ENCODE results near the gene ANKRD11. TPM values are rescaled to one million over a fixed set of nuclear protein-coding genes. Genes with fewer than 3 reads are reported as not detected.
A peak's percentile ranks its signal among the peaks of the same experiment; 100 is the strongest.
"Not testable (repeated sequence)": the region's sequence is repeated elsewhere in the genome, so short reads cannot be mapped to it uniquely, and the experiment has no call there.

The ANKRD11 gene
- total RNA-seq, 2 donors from 2014 or later = 197 to 320 TPM

GRCh38 chr16:89338863-89339262, 151.5 kb downstream of the ANKRD11 start:
- Mint-ChIP-seq H3K4me3 (no peak overlapping the region), H3K27me3 (no peaks in the 10 kb centered on the region), H3K27ac (peak overlapping the region in 1 of 2 donors; percentile 37), H3K4me1 (ENCODE audit: low read depth in 2 of 2) (peaks cover 42 to 59% of the 10 kb centered on the region in 2 donors), H3K36me3 (no peaks in the 10 kb centered on the region), H3K9me3 (no peaks in the 10 kb centered on the region)
- no peak for DNase-seq (ENCODE audit: low spot score)
- ATAC-seq = no peak

GRCh38 chr16:89337965-89338364, 152.4 kb downstream of the ANKRD11 start:
- H3K9me3 Mint-ChIP-seq = no peaks in the 10 kb centered on the region
- ATAC-seq (no peak), DNase-seq (ENCODE audit: low spot score) (no peak)
- no peaks in the 10 kb centered on the region for H3K36me3 Mint-ChIP-seq
- H3K4me1 Mint-ChIP-seq (ENCODE audit: low read depth in 2 of 2) = peaks cover 41 to 59% of the 10 kb centered on the region in 2 donors
- no peak overlapping the region for H3K4me3 Mint-ChIP-seq
- H3K27me3 Mint-ChIP-seq = no peaks in the 10 kb centered on the region
- no peak overlapping the region for H3K27ac Mint-ChIP-seq

GRCh38 chr16:89335803-89336485, 154.4 kb downstream of the ANKRD11 start:
- Mint-ChIP-seq H3K36me3 (no peaks in the 10 kb centered on the region), H3K27ac (peak overlapping the region; percentile 41 to 63), H3K4me1 (ENCODE audit: low read depth in 2 of 2) (peaks cover 49 to 62% of the 10 kb centered on the region in 2 donors), H3K27me3 (no peaks in the 10 kb centered on the region), H3K4me3 (no peak overlapping the region), H3K9me3 (no peaks in the 10 kb centered on the region)
- ATAC-seq (no peak), DNase-seq (ENCODE audit: low spot score) (no peak)

GRCh38 chr16:89334988-89335802, 155.2 kb downstream of the ANKRD11 start:
- ATAC-seq = no peak
- Mint-ChIP-seq H3K4me3 (no peak overlapping the region), H3K4me1 (ENCODE audit: low read depth in 2 of 2) (peaks cover 46 to 58% of the 10 kb centered on the region in 2 donors), H3K27me3 (no peaks in the 10 kb centered on the region), H3K27ac (peak overlapping the region; percentile 41 to 63), H3K36me3 (no peaks in the 10 kb centered on the region), H3K9me3 (no peaks in the 10 kb centered on the region)
- no peak for DNase-seq (ENCODE audit: low spot score)

GRCh38 chr16:89334461-89334860, 155.9 kb downstream of the ANKRD11 start:
- ATAC-seq = no peak
- H3K36me3 Mint-ChIP-seq = no peaks in the 10 kb centered on the region
- H3K9me3 Mint-ChIP-seq = no peaks in the 10 kb centered on the region
- H3K4me1 Mint-ChIP-seq (ENCODE audit: low read depth in 2 of 2) = peaks cover 45 to 55% of the 10 kb centered on the region in 2 donors
- no peak for DNase-seq (ENCODE audit: low spot score)
- peak overlapping the region; percentile 49 for H3K4me3 Mint-ChIP-seq
- no peaks in the 10 kb centered on the region for H3K27me3 Mint-ChIP-seq
- H3K27ac Mint-ChIP-seq = no peak overlapping the region

GRCh38 chr16:89334050-89334449, 156.3 kb downstream of the ANKRD11 start:
- H3K9me3 Mint-ChIP-seq = no peaks in the 10 kb centered on the region
- H3K4me1 Mint-ChIP-seq (ENCODE audit: low read depth in 2 of 2) = peaks cover 48 to 55% of the 10 kb centered on the region in 2 donors
- H3K27me3 Mint-ChIP-seq = no peaks in the 10 kb centered on the region
- DNase-seq (ENCODE audit: low spot score) = no peak
- H3K4me3 Mint-ChIP-seq = peak overlapping the region; percentile 33
- peak overlapping the region; percentile 11 to 57 for H3K27ac Mint-ChIP-seq
- ATAC-seq = peak in 1 of 2 donors; percentile 30
- no peaks in the 10 kb centered on the region for H3K36me3 Mint-ChIP-seq

- H3K9me3 Mint-ChIP-seq, H3K36me3 Mint-ChIP-seq, H3K27me3 Mint-ChIP-seq: not testable (repeated sequence)
- ATAC-seq = peak; percentile 67 to 80
- Mint-ChIP-seq H3K4me3 (peak overlapping the region; percentile 33), H3K27ac (peak overlapping the region; percentile 11 to 57), H3K4me1 (ENCODE audit: low read depth in 2 of 2) (peaks cover 50 to 52% of the 10 kb centered on the region in 2 donors)
- peak; percentile 77 for DNase-seq (ENCODE audit: low spot score)
Observed at GRCh38 chr16:89333401-89334001, 156.9 kb downstream of the ANKRD11 start.

DNA sequence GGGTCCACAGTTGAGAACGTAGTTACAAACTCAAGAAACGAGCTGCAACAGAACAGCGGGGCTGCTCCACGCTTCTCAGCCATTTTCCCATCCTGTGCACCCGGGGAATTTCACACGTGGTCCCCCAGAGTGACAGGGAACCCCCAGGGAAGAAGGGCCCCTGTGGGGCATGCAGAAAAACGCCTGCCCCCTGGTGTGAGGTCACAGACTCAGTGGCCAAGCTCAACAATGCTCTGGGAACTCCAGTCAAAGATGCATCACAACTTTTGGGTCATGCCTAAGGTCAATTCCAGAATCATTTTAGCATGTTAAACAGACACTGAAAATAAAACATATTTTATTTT, 157.5 kb downstream of the ANKRD11 start:
- H3K27ac Mint-ChIP-seq = peak overlapping the region in 1 of 2 donors; percentile 49
- no peak for DNase-seq (ENCODE audit: low spot score)
- H3K4me3 Mint-ChIP-seq = peak overlapping the region; percentile 29
- H3K27me3 Mint-ChIP-seq = no peaks in the 10 kb centered on the region
- H3K9me3 Mint-ChIP-seq = no peaks in the 10 kb centered on the region
- H3K36me3 Mint-ChIP-seq = no peaks in the 10 kb centered on the region
- H3K4me1 Mint-ChIP-seq (ENCODE audit: low read depth in 2 of 2) = peaks cover 53 to 56% of the 10 kb centered on the region in 2 donors
- ATAC-seq = no peak

- no peaks in the 10 kb centered on the region for H3K36me3 Mint-ChIP-seq
- H3K27ac Mint-ChIP-seq = peak overlapping the region; percentile 26 to 49
- peaks cover 58 to 61% of the 10 kb centered on the region in 2 donors for H3K4me1 Mint-ChIP-seq (ENCODE audit: low read depth in 2 of 2)
- no peaks in the 10 kb centered on the region for H3K27me3 Mint-ChIP-seq
- no peak for ATAC-seq
- peak overlapping the region; percentile 29 for H3K4me3 Mint-ChIP-seq
- no peak for DNase-seq (ENCODE audit: low spot score)
- no peaks in the 10 kb centered on the region for H3K9me3 Mint-ChIP-seq
Observed at GRCh38 chr16:89332243-89332901, 158.0 kb downstream of the ANKRD11 start.

DNA sequence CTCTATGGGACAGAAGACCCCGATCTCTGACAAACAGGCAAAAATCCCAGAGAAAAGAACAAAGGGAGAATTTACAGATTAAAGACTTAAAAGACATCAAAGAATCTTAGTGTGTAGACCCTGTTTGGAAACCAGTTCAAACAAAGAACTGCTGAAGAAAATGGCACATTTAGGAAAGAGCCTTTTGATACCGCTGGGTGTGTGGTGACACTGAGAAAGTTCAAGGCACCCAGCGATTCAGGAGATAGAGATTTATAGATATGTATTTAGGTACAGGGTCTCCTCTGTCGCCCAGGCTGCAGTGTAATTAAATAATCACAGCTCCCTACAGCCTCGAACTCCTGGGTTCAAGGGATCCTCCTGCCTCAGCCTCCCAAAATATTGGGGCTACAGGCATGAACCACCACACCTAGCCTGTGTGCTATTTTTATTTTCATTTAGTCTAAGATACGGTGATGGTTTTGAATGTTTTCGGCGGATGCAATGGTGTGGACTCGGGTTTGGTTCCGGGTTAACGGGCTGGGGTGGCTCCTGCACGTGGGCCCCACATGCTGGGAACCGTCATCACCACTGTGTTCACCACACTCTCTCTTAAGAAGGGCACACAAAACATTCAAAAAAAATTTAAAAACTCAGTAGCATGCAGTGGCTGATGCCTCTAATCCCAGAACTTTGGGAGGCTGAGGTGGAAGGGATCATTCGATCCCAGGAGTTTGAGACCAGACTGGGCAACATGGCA, 158.8 kb downstream of the ANKRD11 start:
- Mint-ChIP-seq H3K27me3 (no peaks in the 10 kb centered on the region), H3K36me3 (no peaks in the 10 kb centered on the region), H3K4me1 (ENCODE audit: low read depth in 2 of 2) (peaks cover 61 to 69% of the 10 kb centered on the region in 2 donors), H3K4me3 (peak overlapping the region; percentile 55), H3K9me3 (no peaks in the 10 kb centered on the region), H3K27ac (peak overlapping the region; percentile 49 to 50)
- DNase-seq (ENCODE audit: low spot score) (no peak), ATAC-seq (peak in 1 of 2 donors; percentile 72)

GRCh38 chr16:89330177-89330856, 160.0 kb downstream of the ANKRD11 start:
- no peak for DNase-seq (ENCODE audit: low spot score)
- Mint-ChIP-seq H3K4me1 (ENCODE audit: low read depth in 2 of 2) (peaks cover 63 to 77% of the 10 kb centered on the region in 2 donors), H3K36me3 (no peaks in the 10 kb centered on the region), H3K9me3 (no peaks in the 10 kb centered on the region), H3K27me3 (no peaks in the 10 kb centered on the region), H3K4me3 (peak overlapping the region; percentile 55), H3K27ac (no peak overlapping the region)
- peak in 1 of 2 donors; percentile 42 for ATAC-seq

DNA sequence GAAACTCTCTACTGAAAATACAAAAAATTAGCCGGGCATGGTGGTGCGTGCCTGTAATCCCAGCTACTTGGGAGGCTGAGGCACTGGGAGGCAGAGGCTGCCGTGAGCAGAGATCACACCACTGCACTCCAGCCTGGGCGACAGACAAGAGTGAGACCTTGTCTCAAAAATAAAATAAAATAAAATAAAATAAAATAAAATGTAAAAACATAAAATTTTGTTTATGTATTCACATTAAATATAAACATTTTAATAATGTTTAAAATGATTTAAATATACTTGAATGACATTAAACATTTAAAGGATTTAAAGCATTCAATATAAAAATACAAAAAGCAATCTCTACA, 160.6 kb downstream of the ANKRD11 start:
- Mint-ChIP-seq H3K4me3 (peak overlapping the region; percentile 34), H3K4me1 (ENCODE audit: low read depth in 2 of 2) (peaks cover 63 to 81% of the 10 kb centered on the region in 2 donors)
- not testable (repeated sequence) for DNase-seq (ENCODE audit: low spot score); H3K36me3 Mint-ChIP-seq; H3K27ac Mint-ChIP-seq; H3K9me3 Mint-ChIP-seq; H3K27me3 Mint-ChIP-seq; ATAC-seq

All from natural killer cell treated with Interleukin-12 subunit alpha and Interleukin-12 subunit beta and Interleukin-15 and Interleukin-18, amount 100 ng/mL, for 72 hours (primary cell).